GM18502 (cell line): Measurements from ENCODE around the gene TTC33.

Experiments
- ATAC-seq: cut with Tn5 transposase; IDR thresholded peaks from one replicate; pipeline ENCODE4 v1.9.1; 2021; ENCODE audit warnings: mild to moderate bottlenecking; ENCODE audit not compliant: unreplicated experiment, poor library complexity

Gene TTC33

GRCh38 chr5:40551496-40552491, 204.0 kb downstream of the TTC33 start:
- ATAC-seq: no peak

GRCh38 chr5:40550481-40550880, 205.3 kb downstream of the TTC33 start:
- no peak for ATAC-seq

- ATAC-seq: no peak
Measured at GRCh38 chr5:40549616-40550015, 206.1 kb downstream of the TTC33 start.

GRCh38 chr5:40547994-40548575, 207.7 kb downstream of the TTC33 start:
- no peak for ATAC-seq

GRCh38 chr5:40547557-40547956, 208.2 kb downstream of the TTC33 start:
- no peak for ATAC-seq

GRCh38 chr5:40540301-40540700, 215.5 kb downstream of the TTC33 start:
- ATAC-seq: no peak

- ATAC-seq: no peak
Measured at GRCh38 chr5:40524677-40525076, 231.1 kb downstream of the TTC33 start.

GRCh38 chr5:40521925-40522324, 233.8 kb downstream of the TTC33 start:
- ATAC-seq: no peak

- no peak for ATAC-seq
Measured at GRCh38 chr5:40521108-40521785, 234.5 kb downstream of the TTC33 start.

- ATAC-seq: no peak
Measured at GRCh38 chr5:40518485-40518917, 237.3 kb downstream of the TTC33 start.

- ATAC-seq: no peak
Measured at GRCh38 chr5:40515476-40515875, 240.3 kb downstream of the TTC33 start.

GRCh38 chr5:40514976-40515375, 240.8 kb downstream of the TTC33 start:
- no peak for ATAC-seq

- ATAC-seq: no peak
Measured at GRCh38 chr5:40511801-40512200, 244.0 kb downstream of the TTC33 start.

GRCh38 chr5:40507095-40507494, 248.7 kb downstream of the TTC33 start:
- ATAC-seq: no peak

GRCh38 chr5:40505031-40505430, 250.7 kb downstream of the TTC33 start:
- ATAC-seq: no peak

GRCh38 chr5:40503439-40503838, 252.3 kb downstream of the TTC33 start:
- ATAC-seq: no peak

- peak; percentile 78 for ATAC-seq
Measured at GRCh38 chr5:40502736-40503135, 253.0 kb downstream of the TTC33 start.

GRCh38 chr5:40501711-40502444, 253.9 kb downstream of the TTC33 start:
- ATAC-seq: no peak

- no peak for ATAC-seq
Measured at GRCh38 chr5:40499518-40500273, 256.1 kb downstream of the TTC33 start.

- ATAC-seq: no peak
Measured at GRCh38 chr5:40499007-40499406, 256.8 kb downstream of the TTC33 start.
